Measurements from ENCODE around the gene FYB2. TPM values are rescaled to one million over a fixed set of nuclear protein-coding genes. Genes with fewer than 3 reads are reported as not detected.
A peak's percentile ranks its signal among the peaks of the same experiment; 100 is the strongest.

Gene FYB2
- total and polyA plus RNA-seq, 2 experiments from 2014 or later, result 0.45 to 0.48 TPM

DNA sequence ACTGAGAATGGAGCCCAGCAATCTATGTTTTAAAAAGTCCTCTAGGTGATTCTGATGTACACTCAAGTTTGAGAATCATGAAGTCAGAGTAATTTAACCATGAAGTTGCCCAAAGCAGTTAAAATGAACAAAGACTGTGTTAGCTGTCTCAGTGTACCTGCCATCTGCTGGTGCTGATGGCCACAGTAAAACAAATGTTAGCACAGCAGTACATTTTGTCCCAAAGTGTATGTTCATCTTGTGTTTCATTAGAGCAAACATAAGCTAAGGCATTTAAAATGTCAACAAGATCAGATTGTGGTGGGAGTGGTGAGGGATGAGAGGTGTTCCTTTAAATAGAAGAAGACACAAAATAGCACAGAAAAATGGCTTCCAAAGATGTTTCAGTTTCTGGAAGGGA is 31.1 kb downstream of the FYB2 start:
- TF ChIP-seq, protein P1, sequence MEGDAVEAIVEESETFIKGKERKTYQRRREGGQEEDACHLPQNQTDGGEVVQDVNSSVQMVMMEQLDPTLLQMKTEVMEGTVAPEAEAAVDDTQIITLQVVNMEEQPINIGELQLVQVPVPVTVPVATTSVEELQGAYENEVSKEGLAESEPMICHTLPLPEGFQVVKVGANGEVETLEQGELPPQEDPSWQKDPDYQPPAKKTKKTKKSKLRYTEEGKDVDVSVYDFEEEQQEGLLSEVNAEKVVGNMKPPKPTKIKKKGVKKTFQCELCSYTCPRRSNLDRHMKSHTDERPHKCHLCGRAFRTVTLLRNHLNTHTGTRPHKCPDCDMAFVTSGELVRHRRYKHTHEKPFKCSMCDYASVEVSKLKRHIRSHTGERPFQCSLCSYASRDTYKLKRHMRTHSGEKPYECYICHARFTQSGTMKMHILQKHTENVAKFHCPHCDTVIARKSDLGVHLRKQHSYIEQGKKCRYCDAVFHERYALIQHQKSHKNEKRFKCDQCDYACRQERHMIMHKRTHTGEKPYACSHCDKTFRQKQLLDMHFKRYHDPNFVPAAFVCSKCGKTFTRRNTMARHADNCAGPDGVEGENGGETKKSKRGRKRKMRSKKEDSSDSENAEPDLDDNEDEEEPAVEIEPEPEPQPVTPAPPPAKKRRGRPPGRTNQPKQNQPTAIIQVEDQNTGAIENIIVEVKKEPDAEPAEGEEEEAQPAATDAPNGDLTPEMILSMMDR (IDR thresholded peaks at IDR 0.05; ENCODE audit: low read depth, low read length), result no peak
- Histone ChIP-seq H3K27ac (peak overlapping the region; percentile 6), H3K9me3 (ENCODE audit: low read depth) (no peaks in the 10 kb centered on the region)

DNA sequence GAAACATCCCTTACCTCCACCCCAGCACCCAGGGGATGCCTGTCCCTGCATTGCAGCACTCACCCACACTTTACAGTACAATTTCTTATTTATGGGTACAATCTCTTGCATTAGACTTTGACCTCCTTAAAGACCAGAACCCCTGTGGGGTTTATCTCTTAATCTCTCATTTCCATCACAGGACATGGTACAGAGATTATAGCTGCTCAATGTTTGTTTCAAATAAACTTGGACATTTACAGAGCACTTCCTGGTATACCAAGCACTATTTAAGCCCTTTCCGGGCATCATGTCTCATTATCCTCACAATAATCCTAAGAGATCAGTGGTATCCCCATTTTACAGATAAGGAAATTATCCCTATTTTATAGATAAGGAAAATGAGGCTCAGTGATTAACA is 31.9 kb downstream of the FYB2 start:
- H3K9me3 ChIP-seq (ENCODE audit: low read depth), result no peaks in the 10 kb centered on the region
- no peak overlapping the region for H3K27ac ChIP-seq
- peaks cover 9% of the 10 kb centered on the region for H3K4me1 ChIP-seq (ENCODE audit: low read depth)
- TF ChIP-seq, protein P1 (IDR thresholded peaks at IDR 0.05; ENCODE audit: low read depth, low read length), result no peak
- no peaks in the 10 kb centered on the region for H3K27me3 ChIP-seq
- no peak for DNase-seq (ENCODE audit: low read depth in 1 of 2, low spot score in 1 of 2)
- no peaks in the 10 kb centered on the region for H3K36me3 ChIP-seq
- H3K4me3 ChIP-seq, result no peak overlapping the region

More for the DNA sequence above, 31.1 kb downstream of the FYB2 start:
- Histone ChIP-seq H3K27me3 (no peaks in the 10 kb centered on the region), H3K4me3 (no peak overlapping the region), H3K4me1 (ENCODE audit: low read depth) (peaks cover 9% of the 10 kb centered on the region), H3K36me3 (no peaks in the 10 kb centered on the region)
- no peak for DNase-seq (ENCODE audit: low read depth in 1 of 2, low spot score in 1 of 2)

DNA sequence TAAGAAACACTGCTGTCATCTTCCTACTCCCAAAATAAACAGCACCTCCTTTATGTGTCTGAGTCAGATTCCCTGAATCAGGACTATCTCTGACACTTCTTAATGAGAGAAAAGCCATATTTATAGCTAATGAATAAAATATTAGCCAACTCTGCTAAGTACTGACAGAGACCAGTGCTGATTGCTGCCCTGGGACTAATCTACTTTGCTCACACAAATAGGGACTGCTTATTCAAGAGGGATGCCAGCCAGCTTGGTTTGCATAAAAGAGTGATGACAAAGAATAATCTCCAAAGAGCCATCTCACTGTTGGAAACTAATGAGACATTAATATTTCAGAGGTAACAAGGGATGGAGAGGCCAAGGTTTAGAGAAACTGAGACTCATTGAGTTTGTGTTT is 36.4 kb downstream of the FYB2 start:
- TF ChIP-seq, protein P1 (IDR thresholded peaks at IDR 0.05; ENCODE audit: low read depth, low read length), result no peak
- H3K4me1 ChIP-seq (ENCODE audit: low read depth), result no peaks in the 10 kb centered on the region
- H3K9me3 ChIP-seq (ENCODE audit: low read depth), result no peaks in the 10 kb centered on the region
- no peak overlapping the region for H3K27ac ChIP-seq
- H3K27me3 ChIP-seq, result no peaks in the 10 kb centered on the region
- no peak for DNase-seq (ENCODE audit: low read depth in 1 of 2, low spot score in 1 of 2)
- H3K4me3 ChIP-seq, result no peak overlapping the region
- no peaks in the 10 kb centered on the region for H3K36me3 ChIP-seq

DNA sequence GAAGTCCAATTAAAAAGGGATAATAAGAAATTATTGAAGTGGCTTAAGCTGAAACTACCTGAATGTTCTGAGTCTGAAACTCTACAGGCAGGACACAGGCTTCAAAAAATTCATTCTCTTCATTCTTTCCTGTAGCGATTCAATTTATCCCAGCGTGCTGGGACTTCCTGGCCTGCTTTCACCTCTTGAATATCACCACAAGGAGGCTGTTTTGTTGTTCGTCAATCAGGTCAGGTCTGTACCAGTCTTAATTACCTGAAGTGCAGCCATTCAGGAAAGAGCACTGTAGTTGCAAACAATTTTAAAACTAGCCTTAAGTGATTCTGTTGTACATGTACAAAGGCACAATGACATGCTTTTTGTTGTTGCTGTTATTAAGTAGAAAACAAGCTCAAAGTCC is 38.4 kb downstream of the FYB2 start:
- Histone ChIP-seq H3K36me3 (no peaks in the 10 kb centered on the region), H3K27me3 (no peaks in the 10 kb centered on the region), H3K4me1 (ENCODE audit: low read depth) (no peaks in the 10 kb centered on the region), H3K9me3 (ENCODE audit: low read depth) (no peaks in the 10 kb centered on the region), H3K27ac (no peak overlapping the region), H3K4me3 (no peak overlapping the region)
- TF ChIP-seq, protein P1 (IDR thresholded peaks at IDR 0.05; ENCODE audit: low read depth, low read length), result no peak
- no peak for DNase-seq (ENCODE audit: low read depth in 1 of 2, low spot score in 1 of 2)

DNA sequence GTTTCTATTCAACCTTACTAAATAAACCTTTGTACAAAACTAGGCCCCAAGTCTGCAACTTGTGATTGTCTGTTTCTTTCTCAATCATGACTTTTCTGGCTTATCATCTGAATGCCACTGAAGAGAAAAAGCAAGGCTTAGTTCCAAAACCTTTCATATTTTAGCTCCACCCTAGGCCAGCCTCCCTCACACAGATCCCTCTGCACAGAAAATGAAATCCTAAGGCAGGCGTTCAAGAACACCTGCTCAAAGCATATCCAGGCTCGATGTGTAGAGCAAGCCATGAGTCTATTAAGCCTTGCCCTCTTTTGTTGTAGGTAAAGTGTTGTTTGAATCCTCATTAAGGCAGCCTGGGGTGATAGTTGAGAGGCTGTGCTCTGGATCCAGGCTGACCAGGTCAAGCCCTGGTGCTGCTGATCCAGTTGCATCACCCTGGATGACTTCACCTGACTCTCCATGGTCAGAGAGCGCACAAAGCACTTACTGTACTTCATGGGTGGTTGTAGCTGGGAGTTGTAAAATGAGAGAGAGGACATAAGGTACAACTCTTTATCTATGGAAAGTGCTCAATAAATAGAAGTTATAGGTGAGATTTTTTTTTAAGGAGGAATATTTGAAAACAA is 39.0 kb downstream of the FYB2 start:
- Histone ChIP-seq H3K9me3 (ENCODE audit: low read depth) (no peaks in the 10 kb centered on the region), H3K4me1 (ENCODE audit: low read depth) (no peaks in the 10 kb centered on the region), H3K27me3 (no peaks in the 10 kb centered on the region), H3K4me3 (no peak overlapping the region), H3K27ac (no peak overlapping the region), H3K36me3 (no peaks in the 10 kb centered on the region)
- DNase-seq (ENCODE audit: low read depth in 1 of 2, low spot score in 1 of 2), result no peak
- TF ChIP-seq, protein P1 (IDR thresholded peaks at IDR 0.05; ENCODE audit: low read depth, low read length), result no peak

Measured in cardiac muscle cell (in vitro differentiated cells and primary cell).